Naive thymus-derived CD4-positive, alpha-beta T cell (primary cell): ENCODE measurements around the gene TSN. TPM values are rescaled to one million over a fixed set of nuclear protein-coding genes. Genes with fewer than 3 reads are reported as not detected.
"Not testable (repeated sequence)": the region's sequence is repeated elsewhere in the genome, so short reads cannot be mapped to it uniquely, and the experiment has no call there.

ENCODE experiments used
- ATAC-seq: fragments of 150-1000 bp; cut with Tn5 transposase; 2 replicates; pipeline ENCODE4 v1.10.0; 2021; ENCODE audit warnings: mild to moderate bottlenecking, moderate library complexity
- CTCF ChIA-PET: fragments of 350-600 bp; sonication (Branson Sonifier 250); formaldehyde crosslinking; loops from one replicate; lab custom pipeline; 2021; ENCODE audit warnings: antibody characterized with exemption; lab: Charles Lee
- POLR2A ChIA-PET: fragments of 350-600 bp; sonication (Branson Sonifier 250); formaldehyde crosslinking; loops from one replicate; lab custom pipeline; 2021; ENCODE audit warnings: antibody characterized with exemption, inconsistent platforms; lab: Charles Lee
- DNase-seq, 9 donors: peaks; one replicate each; pipeline versions ENCODE4 v3.0.0 to v3.0.0-alpha.2; 2020 to 2022; ENCODE audit warnings: mixed read lengths in 1 of 9
- H3K27ac ChIP-seq: one replicate; pipeline ENCODE4 v1.7.0; 2013; ENCODE audit warnings: mild to moderate bottlenecking, low read depth, low read length, moderate library complexity
- H3K27me3 ChIP-seq, 2 donors: one replicate each; pipeline ENCODE4 v1.7.0; 2013; ENCODE audit warnings: low read length in 2 of 2, mild to moderate bottlenecking in 2 of 2, moderate library complexity in 2 of 2; ENCODE audit not compliant: control insufficient read depth in 2 of 2, insufficient read depth in 2 of 2
- H3K36me3 ChIP-seq, 3 experiments: 1 replicate in 2 of 3; 2 replicates in 1 of 3; pipeline ENCODE4 v1.7.0; 2013; ENCODE audit warnings: low read length in 3 of 3, mild to moderate bottlenecking in 3 of 3, moderate library complexity in 1 of 3; ENCODE audit not compliant: insufficient read depth in 3 of 3, control insufficient read depth in 2 of 3
- H3K4me1 ChIP-seq, 2 donors: one replicate each; pipeline ENCODE4 v1.7.0; 2013; ENCODE audit warnings: low read length in 2 of 2, mild to moderate bottlenecking in 2 of 2, moderate library complexity in 1 of 2; ENCODE audit not compliant: control insufficient read depth in 2 of 2, insufficient read depth in 2 of 2
- H3K4me3 ChIP-seq: 2 replicates; pipeline ENCODE4 v1.7.0; 2013; ENCODE audit warnings: mild to moderate bottlenecking, low read length
- H3K9me3 ChIP-seq, 3 experiments: 1 replicate in 2 of 3; 2 replicates in 1 of 3; pipeline ENCODE4 v1.7.0; 2013; ENCODE audit warnings: low read length in 3 of 3; ENCODE audit not compliant: control insufficient read depth in 2 of 3
- H3K27ac Mint-ChIP-seq, 9 donors: one replicate each; pipeline ENCODE4 v1.8.0; 2020 to 2022; ENCODE audit warnings: mixed read lengths in 9 of 9, mild to moderate bottlenecking in 8 of 9, moderate library complexity in 5 of 9, inconsistent platforms in 2 of 9
- H3K27me3 Mint-ChIP-seq, 5 donors: one replicate each; pipeline ENCODE4 v1.8.0; 2021 to 2022; ENCODE audit warnings: mixed read lengths in 5 of 5, mild to moderate bottlenecking in 1 of 5
- H3K36me3 Mint-ChIP-seq, 5 donors: one replicate each; pipeline ENCODE4 v1.8.0; 2020 to 2022; ENCODE audit warnings: mixed read lengths in 5 of 5, mild to moderate bottlenecking in 3 of 5, inconsistent platforms in 1 of 5
- H3K4me1 Mint-ChIP-seq, 7 donors: one replicate each; pipeline ENCODE4 v1.8.0; 2020 to 2022; ENCODE audit warnings: mixed read lengths in 7 of 7, mild to moderate bottlenecking in 3 of 7, inconsistent platforms in 1 of 7
- H3K4me3 Mint-ChIP-seq, 10 donors: one replicate each; pipeline ENCODE4 v1.8.0; 2020 to 2022; ENCODE audit warnings: mild to moderate bottlenecking in 10 of 10, mixed read lengths in 10 of 10, moderate library complexity in 6 of 10, inconsistent platforms in 2 of 10
- H3K9me3 Mint-ChIP-seq, 11 donors: one replicate each; pipeline ENCODE4 v1.8.0; 2020 to 2022; ENCODE audit warnings: mixed read lengths in 11 of 11, mild to moderate bottlenecking in 4 of 11, inconsistent platforms in 1 of 11, moderate library complexity in 1 of 11
- intact Hi-C, 2 donors: fragments of 100-400 bp; cut with micrococcal nuclease; formaldehyde crosslinking; loops; one replicate each; pipeline ENCODE4 v1.15.1; 2023
- polyA plus RNA-seq, 2 donors: library from polyadenylated mRNA; unstranded; fragments of 300-500 nt; fragmentation: Illumina TruSeq; gene quantifications; one replicate each; pipeline ENCODE4 v1.2.3, GENCODE V29; 2021
- total RNA-seq, 6 experiments: library from RNA in 5 of 6; stranded (reverse) in 5 of 6; gene quantifications; 1 replicate in 5 of 6; 2 replicates in 1 of 6; pipeline ENCODE4 v1.2.3 and lab custom pipeline; 2021 to 2026

The TSN gene
- total and polyA plus RNA-seq, 7 experiments from 2014 or later = 35.8 to 87.2 (median 62.8) TPM

GRCh38 chr2:121711481-121711880 lies 44.0 kb upstream of the TSN start:
- ATAC-seq, H3K36me3 ChIP-seq, H3K9me3 Mint-ChIP-seq, POLR2A ChIA-PET, H3K4me3 Mint-ChIP-seq, H3K36me3 Mint-ChIP-seq, H3K27ac Mint-ChIP-seq, intact Hi-C loops, H3K4me1 ChIP-seq, H3K27me3 ChIP-seq, DNase-seq, CTCF ChIA-PET, H3K9me3 ChIP-seq, H3K27ac ChIP-seq, H3K27me3 Mint-ChIP-seq, H3K4me3 ChIP-seq, H3K4me1 Mint-ChIP-seq: not testable (repeated sequence)

GRCh38 chr2:121716126-121716525 lies 39.3 kb upstream of the TSN start:
- intact Hi-C loops = no loop called here
- CTCF ChIA-PET = interaction anchor here (0.5 to 1.8 kb wide), 4 partner anchors 180 to 1697 kb away, joined by 3 to 6 read pairs (median 4); no protein-coding TSS in a partner anchor

GRCh38 chr2:121717529-121717928 lies 37.9 kb upstream of the TSN start:
- Histone ChIP-seq H3K36me3 (no peaks in the 10 kb centered on the region), H3K27ac (no peak overlapping the region), H3K4me3 (no peak overlapping the region), H3K9me3 (no peaks in the 10 kb centered on the region), H3K4me1 (peaks cover 0 to 6% of the 10 kb centered on the region in 2 donors), H3K27me3 (no peaks in the 10 kb centered on the region)
- CTCF ChIA-PET = interaction anchor here (1.8 to 2.8 kb wide), 2 partner anchors 315 kb away, joined by 6 to 14 read pairs; no protein-coding TSS in a partner anchor
- POLR2A ChIA-PET = interaction anchor here (1.5 kb wide), 1 partner anchor 186 kb away, joined by 10 read pairs; the partner anchor contains the start of gene RNU4ATAC
- no peaks in the 10 kb centered on the region for H3K9me3 Mint-ChIP-seq
- no peak overlapping the region for H3K4me3 Mint-ChIP-seq
- peaks cover 2 to 16% (median 6%) of the 10 kb centered on the region in 7 donors for H3K4me1 Mint-ChIP-seq
- H3K27ac Mint-ChIP-seq = no peak overlapping the region
- intact Hi-C loops = no loop called here
- H3K36me3 Mint-ChIP-seq = no peaks in the 10 kb centered on the region
- ATAC-seq (no peak), DNase-seq (no peak)
- H3K27me3 Mint-ChIP-seq = no peaks in the 10 kb centered on the region

More at GRCh38 chr2:121716126-121716525, 39.3 kb upstream of the TSN start:
- no peaks in the 10 kb centered on the region for H3K27me3 ChIP-seq
- ATAC-seq (no peak), DNase-seq (no peak)
- no peaks in the 10 kb centered on the region for H3K9me3 Mint-ChIP-seq
- no peak overlapping the region for H3K27ac Mint-ChIP-seq
- peaks cover 2 to 8% (median 6%) of the 10 kb centered on the region in 7 donors for H3K4me1 Mint-ChIP-seq
- POLR2A ChIA-PET = no interaction called here
- no peaks in the 10 kb centered on the region for H3K9me3 ChIP-seq
- no peaks in the 10 kb centered on the region for H3K27me3 Mint-ChIP-seq
- H3K36me3 ChIP-seq = no peaks in the 10 kb centered on the region
- H3K4me3 Mint-ChIP-seq = no peak overlapping the region
- no peaks in the 10 kb centered on the region for H3K36me3 Mint-ChIP-seq
- H3K4me3 ChIP-seq = no peak overlapping the region
- peaks cover 0 to 6% of the 10 kb centered on the region in 2 donors for H3K4me1 ChIP-seq
- H3K27ac ChIP-seq = no peak overlapping the region

- Histone ChIP-seq H3K36me3 (peaks cover 0 to 12% (median 2%) of the 10 kb centered on the region in 3 experiments), H3K4me1 (peaks cover 0 to 6% of the 10 kb centered on the region in 2 donors), H3K27ac (no peak overlapping the region), H3K4me3 (no peak overlapping the region), H3K27me3 (no peaks in the 10 kb centered on the region), H3K9me3 (no peaks in the 10 kb centered on the region)
- H3K36me3 Mint-ChIP-seq = peaks cover 0 to 6% (median 3%) of the 10 kb centered on the region in 5 donors
- no peaks in the 10 kb centered on the region for H3K27me3 Mint-ChIP-seq
- H3K4me1 Mint-ChIP-seq = peaks cover 2 to 22% (median 6%) of the 10 kb centered on the region in 7 donors
- ChIA-PET CTCF (interaction anchor here (1.0 kb wide), 1 partner anchor 319 kb away, joined by 3 read pairs; no protein-coding TSS in a partner anchor), POLR2A (interaction anchor here (0.6 to 1.4 kb wide), 2 partner anchors 147 to 191 kb away, joined by 4 read pairs; partner anchors contain the start of gene RNU4ATAC)
- no peak overlapping the region for H3K4me3 Mint-ChIP-seq
- peak overlapping the region in 1 of 9 donors; percentile 42 for H3K27ac Mint-ChIP-seq
- ATAC-seq (no peak), DNase-seq (no peak)
- intact Hi-C loops = no loop called here
- H3K9me3 Mint-ChIP-seq = no peaks in the 10 kb centered on the region
Measured at GRCh38 chr2:121721926-121722325, 33.5 kb upstream of the TSN start.

GRCh38 chr2:121722479-121722878 lies 33.0 kb upstream of the TSN start:
- peaks cover 2 to 22% (median 6%) of the 10 kb centered on the region in 7 donors for H3K4me1 Mint-ChIP-seq
- no peak overlapping the region for H3K27ac ChIP-seq
- H3K4me1 ChIP-seq = peaks cover 0 to 6% of the 10 kb centered on the region in 2 donors
- intact Hi-C loops = no loop called here
- POLR2A ChIA-PET = no interaction called here
- no peaks in the 10 kb centered on the region for H3K27me3 Mint-ChIP-seq
- H3K4me3 Mint-ChIP-seq = no peak overlapping the region
- DNase-seq = no peak
- H3K36me3 Mint-ChIP-seq = peaks cover 0 to 11% (median 7%) of the 10 kb centered on the region in 5 donors
- H3K4me3 ChIP-seq = no peak overlapping the region
- ATAC-seq = no peak
- no peaks in the 10 kb centered on the region for H3K9me3 ChIP-seq
- H3K27me3 ChIP-seq = no peaks in the 10 kb centered on the region
- no peak overlapping the region for H3K27ac Mint-ChIP-seq
- CTCF ChIA-PET = interaction anchor here (1.0 kb wide), 1 partner anchor 320 kb away, joined by 3 read pairs; no protein-coding TSS in a partner anchor
- H3K9me3 Mint-ChIP-seq = no peaks in the 10 kb centered on the region
- H3K36me3 ChIP-seq = peaks cover 0 to 18% (median 7%) of the 10 kb centered on the region in 3 experiments

GRCh38 chr2:121723316-121723715 lies 32.1 kb upstream of the TSN start:
- Histone ChIP-seq H3K4me1 (peaks cover 0 to 6% of the 10 kb centered on the region in 2 donors), H3K36me3 (peaks cover 0 to 26% (median 14%) of the 10 kb centered on the region in 3 experiments), H3K4me3 (no peak overlapping the region), H3K27me3 (no peaks in the 10 kb centered on the region), H3K27ac (no peak overlapping the region), H3K9me3 (no peaks in the 10 kb centered on the region)
- ChIA-PET CTCF (no interaction called here), POLR2A (no interaction called here)
- Mint-ChIP-seq H3K27ac (no peak overlapping the region), H3K4me1 (peaks cover 2 to 18% (median 6%) of the 10 kb centered on the region in 7 donors), H3K4me3 (no peak overlapping the region), H3K27me3 (no peaks in the 10 kb centered on the region), H3K9me3 (no peaks in the 10 kb centered on the region), H3K36me3 (peaks cover 5 to 19% (median 12%) of the 10 kb centered on the region in 5 donors)
- DNase-seq (no peak), ATAC-seq (no peak)
- intact Hi-C loops = no loop called here

- DNase-seq = no peak
- Mint-ChIP-seq H3K36me3 (peaks cover 16 to 39% (median 38%) of the 10 kb centered on the region in 5 donors), H3K4me1 (peaks cover 7 to 31% (median 20%) of the 10 kb centered on the region in 7 donors), H3K27me3 (no peaks in the 10 kb centered on the region), H3K9me3 (peaks cover 0 to 2% (median 0%) of the 10 kb centered on the region in 11 donors), H3K27ac (peak overlapping the region in 2 of 9 donors; percentile 14 to 37), H3K4me3 (no peak overlapping the region)
- Histone ChIP-seq H3K27me3 (no peaks in the 10 kb centered on the region), H3K9me3 (no peaks in the 10 kb centered on the region), H3K4me3 (no peak overlapping the region), H3K27ac (no peak overlapping the region), H3K4me1 (no peaks in the 10 kb centered on the region), H3K36me3 (peaks cover 4 to 66% (median 27%) of the 10 kb centered on the region in 3 experiments)
- no peak for ATAC-seq
- CTCF ChIA-PET = no interaction called here
- intact Hi-C loops = no loop called here
- POLR2A ChIA-PET = no interaction called here
Measured at GRCh38 chr2:121727332-121727731, 28.1 kb upstream of the TSN start.
